Nephron progenitor cell (in vitro differentiated cells): ENCODE data around the gene IFFO2.
A peak's percentile ranks its signal among the peaks of the same experiment; 100 is the strongest.

Experiments used
- DNase-seq: peaks from one replicate; pipeline ENCODE4 v3.0.0; 2021
- H3K27ac Mint-ChIP-seq: 2 replicates; pipeline ENCODE4 v1.8.0; 2021; ENCODE audit warnings: mild to moderate bottlenecking, moderate library complexity, mixed read lengths
- H3K27me3 Mint-ChIP-seq: 2 replicates; pipeline ENCODE4 v1.8.0; 2021; ENCODE audit warnings: mild to moderate bottlenecking, low read depth, mixed read lengths; ENCODE audit not compliant: poor library complexity
- H3K36me3 Mint-ChIP-seq: 2 replicates; pipeline ENCODE4 v1.8.0; 2021; ENCODE audit warnings: low read depth, mixed read lengths
- H3K4me1 Mint-ChIP-seq: 2 replicates; pipeline ENCODE4 v1.8.0; 2021; ENCODE audit warnings: mixed read lengths
- H3K4me3 Mint-ChIP-seq: 2 replicates; pipeline ENCODE4 v1.8.0; 2021; ENCODE audit warnings: mild to moderate bottlenecking, moderate library complexity, mixed read lengths
- H3K9me3 Mint-ChIP-seq: 2 replicates; pipeline ENCODE4 v1.8.0; 2021; ENCODE audit warnings: mild to moderate bottlenecking, moderate library complexity, mixed read lengths
- CTCF ChIP-seq: fragments of 200-600 bp; sonication (generic); IDR thresholded peaks from 2 replicates; pipeline ENCODE4 v1.5.0; 2021; ENCODE audit warnings: antibody characterized with exemption

IFFO2 gene

GRCh38 chr1:18957136-18957521 is 653 bp upstream of the IFFO2 start:
- H3K36me3 Mint-ChIP-seq: no peaks in the 10 kb centered on the region
- peak overlapping the region; percentile 84 for H3K4me3 Mint-ChIP-seq
- H3K27ac Mint-ChIP-seq: no peak overlapping the region
- TF ChIP-seq CTCF: no peak
- H3K4me1 Mint-ChIP-seq: peaks cover 41% of the 10 kb centered on the region
- H3K9me3 Mint-ChIP-seq: no peaks in the 10 kb centered on the region
- peak; percentile 58 for DNase-seq
- H3K27me3 Mint-ChIP-seq: peaks cover 68% of the 10 kb centered on the region

- Mint-ChIP-seq H3K4me3 (peak overlapping the region; percentile 79), H3K27ac (no peak overlapping the region), H3K27me3 (peaks cover 61% of the 10 kb centered on the region), H3K4me1 (peaks cover 48% of the 10 kb centered on the region), H3K9me3 (no peaks in the 10 kb centered on the region), H3K36me3 (no peaks in the 10 kb centered on the region)
- DNase-seq: peak; percentile 66
- no peak for TF ChIP-seq CTCF
These were observed 859 bp downstream of the IFFO2 start for GRCh38 chr1:18955441-18956192.

GRCh38 chr1:18955131-18955440 is 1.4 kb downstream of the IFFO2 start:
- Mint-ChIP-seq H3K9me3 (no peaks in the 10 kb centered on the region), H3K36me3 (no peaks in the 10 kb centered on the region), H3K27me3 (peaks cover 59% of the 10 kb centered on the region), H3K4me3 (peak overlapping the region; percentile 79), H3K27ac (no peak overlapping the region), H3K4me1 (peaks cover 53% of the 10 kb centered on the region)
- TF ChIP-seq CTCF: no peak
- no peak for DNase-seq

GRCh38 chr1:18954270-18955071 is 2.0 kb downstream of the IFFO2 start:
- Mint-ChIP-seq H3K36me3 (no peaks in the 10 kb centered on the region), H3K27ac (no peak overlapping the region), H3K4me3 (peak overlapping the region; percentile 79), H3K4me1 (peaks cover 59% of the 10 kb centered on the region), H3K27me3 (peaks cover 54% of the 10 kb centered on the region), H3K9me3 (no peaks in the 10 kb centered on the region)
- no peak for DNase-seq
- no peak for TF ChIP-seq CTCF

- Mint-ChIP-seq H3K9me3 (no peaks in the 10 kb centered on the region), H3K36me3 (no peaks in the 10 kb centered on the region), H3K27me3 (peaks cover 47% of the 10 kb centered on the region), H3K4me1 (peaks cover 66% of the 10 kb centered on the region), H3K27ac (no peak overlapping the region), H3K4me3 (peak overlapping the region; percentile 79)
- no peak for DNase-seq
- TF ChIP-seq CTCF: no peak
These were observed 2.7 kb downstream of the IFFO2 start for GRCh38 chr1:18953731-18954231.
